RWPE2 (cell line): Measurements from ENCODE around the gene LYZL1.

Experiments
- ATAC-seq: fragments of 200-7000 bp; cut with Tn5 transposase; 3 replicates; pipeline ENCODE4 v1.9.1; 2021; ENCODE audit warnings: low read depth
- DNase-seq: peaks from one replicate; pipeline ENCODE4 v3.0.0-alpha.2; 2020; ENCODE audit warnings: low spot score
- H3K27ac ChIP-seq: fragments of 450-650 bp; 2 replicates; pipeline ENCODE4 v1.5.1; 2017; ENCODE audit warnings: mild to moderate bottlenecking; ENCODE audit not compliant: poor library complexity, severe bottlenecking
- H3K27me3 ChIP-seq: fragments of 250-450 bp; sonication (Bioruptor Pico); 2 replicates; pipeline ENCODE4 v1.5.1; 2021; ENCODE audit warnings: mild to moderate bottlenecking, moderate library complexity; ENCODE audit not compliant: insufficient read depth, poor library complexity, severe bottlenecking
- H3K36me3 ChIP-seq: fragments of 250-450 bp; sonication (Bioruptor Pico); 2 replicates; pipeline ENCODE4 v1.5.1; 2020; ENCODE audit warnings: low read depth, mild to moderate bottlenecking, moderate library complexity
- H3K4me1 ChIP-seq: fragments of 250-450 bp; sonication (Bioruptor Pico); 2 replicates; pipeline ENCODE4 v1.5.1; 2021; ENCODE audit warnings: mild to moderate bottlenecking, moderate library complexity; ENCODE audit not compliant: insufficient read depth, poor library complexity, severe bottlenecking
- H3K4me3 ChIP-seq: fragments of 250-450 bp; sonication (Bioruptor Pico); 2 replicates; pipeline ENCODE4 v1.5.1; 2021; ENCODE audit warnings: mild to moderate bottlenecking, moderate library complexity; ENCODE audit not compliant: severe bottlenecking
- H3K9me3 ChIP-seq: fragments of 250-450 bp; sonication (Bioruptor Pico); 2 replicates; pipeline ENCODE4 v1.5.1; 2021; ENCODE audit warnings: mild to moderate bottlenecking, moderate library complexity; ENCODE audit not compliant: severe bottlenecking
- TF ChIP-seq, protein P1 (sequence below): fragments of 450-650 bp; IDR thresholded peaks from one replicate; pipeline ENCODE4 v1.5.1; 2017; ENCODE audit warnings: mild to moderate bottlenecking, moderate library complexity; ENCODE audit not compliant: poor library complexity, severe bottlenecking

Gene LYZL1

GRCh38 chr10:29273478-29273877, 15.4 kb upstream of the LYZL1 start:
- Histone ChIP-seq H3K27me3 (peaks cover 2% of the 10 kb centered on the region), H3K36me3 (no peaks in the 10 kb centered on the region), H3K4me3 (no peak overlapping the region), H3K27ac (no peak overlapping the region), H3K4me1 (no peaks in the 10 kb centered on the region), H3K9me3 (peaks cover 2% of the 10 kb centered on the region)
- TF ChIP-seq, protein P1, sequence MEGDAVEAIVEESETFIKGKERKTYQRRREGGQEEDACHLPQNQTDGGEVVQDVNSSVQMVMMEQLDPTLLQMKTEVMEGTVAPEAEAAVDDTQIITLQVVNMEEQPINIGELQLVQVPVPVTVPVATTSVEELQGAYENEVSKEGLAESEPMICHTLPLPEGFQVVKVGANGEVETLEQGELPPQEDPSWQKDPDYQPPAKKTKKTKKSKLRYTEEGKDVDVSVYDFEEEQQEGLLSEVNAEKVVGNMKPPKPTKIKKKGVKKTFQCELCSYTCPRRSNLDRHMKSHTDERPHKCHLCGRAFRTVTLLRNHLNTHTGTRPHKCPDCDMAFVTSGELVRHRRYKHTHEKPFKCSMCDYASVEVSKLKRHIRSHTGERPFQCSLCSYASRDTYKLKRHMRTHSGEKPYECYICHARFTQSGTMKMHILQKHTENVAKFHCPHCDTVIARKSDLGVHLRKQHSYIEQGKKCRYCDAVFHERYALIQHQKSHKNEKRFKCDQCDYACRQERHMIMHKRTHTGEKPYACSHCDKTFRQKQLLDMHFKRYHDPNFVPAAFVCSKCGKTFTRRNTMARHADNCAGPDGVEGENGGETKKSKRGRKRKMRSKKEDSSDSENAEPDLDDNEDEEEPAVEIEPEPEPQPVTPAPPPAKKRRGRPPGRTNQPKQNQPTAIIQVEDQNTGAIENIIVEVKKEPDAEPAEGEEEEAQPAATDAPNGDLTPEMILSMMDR = no peak
- DNase-seq (no peak), ATAC-seq (no peak)

GRCh38 chr10:29276251-29276850, 12.5 kb upstream of the LYZL1 start:
- no peak for ATAC-seq
- Histone ChIP-seq H3K4me1 (no peaks in the 10 kb centered on the region), H3K9me3 (no peaks in the 10 kb centered on the region), H3K4me3 (no peak overlapping the region), H3K36me3 (no peaks in the 10 kb centered on the region), H3K27me3 (peaks cover 20% of the 10 kb centered on the region), H3K27ac (no peak overlapping the region)
- TF ChIP-seq, protein P1 = no peak
- DNase-seq = no peak

GRCh38 chr10:29277296-29277695, 11.6 kb upstream of the LYZL1 start:
- no peak overlapping the region for H3K27ac ChIP-seq
- H3K36me3 ChIP-seq = no peaks in the 10 kb centered on the region
- DNase-seq = no peak
- no peaks in the 10 kb centered on the region for H3K4me1 ChIP-seq
- no peaks in the 10 kb centered on the region for H3K9me3 ChIP-seq
- no peak overlapping the region for H3K4me3 ChIP-seq
- TF ChIP-seq, protein P1 = no peak
- H3K27me3 ChIP-seq = peaks cover 20% of the 10 kb centered on the region
- no peak for ATAC-seq

GRCh38 chr10:29279779-29280487, 8.9 kb upstream of the LYZL1 start:
- ATAC-seq (no peak), DNase-seq (no peak)
- Histone ChIP-seq H3K4me1 (no peaks in the 10 kb centered on the region), H3K27me3 (peaks cover 24% of the 10 kb centered on the region), H3K4me3 (no peak overlapping the region), H3K36me3 (no peaks in the 10 kb centered on the region), H3K27ac (no peak overlapping the region), H3K9me3 (no peaks in the 10 kb centered on the region)
- TF ChIP-seq, protein P1 = no peak

DNA sequence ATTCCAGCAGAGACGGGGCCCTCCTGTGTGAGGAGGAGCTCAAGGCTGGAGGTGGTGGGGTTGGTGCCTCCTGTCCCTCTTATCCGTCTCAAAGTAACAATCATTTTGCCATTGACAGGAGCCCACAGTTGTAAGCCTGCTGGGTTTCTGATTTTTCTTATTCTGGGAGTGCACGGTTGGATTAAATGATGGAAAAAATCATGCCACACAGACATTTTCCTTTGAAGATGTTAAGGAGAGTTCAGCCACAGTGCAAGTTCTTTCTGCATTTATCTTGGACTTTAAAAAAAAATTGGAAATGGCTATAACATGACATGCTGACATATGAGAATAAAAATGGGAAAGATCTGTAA, 8.4 kb upstream of the LYZL1 start:
- no peaks in the 10 kb centered on the region for H3K4me1 ChIP-seq
- no peak overlapping the region for H3K4me3 ChIP-seq
- no peak for ATAC-seq
- TF ChIP-seq, protein P1 = no peak
- peaks cover 24% of the 10 kb centered on the region for H3K27me3 ChIP-seq
- no peak overlapping the region for H3K27ac ChIP-seq
- no peaks in the 10 kb centered on the region for H3K9me3 ChIP-seq
- no peak for DNase-seq
- H3K36me3 ChIP-seq = no peaks in the 10 kb centered on the region
